ENCODE results near the gene MAML3. TPM values are rescaled to one million over a fixed set of nuclear protein-coding genes. Genes with fewer than 3 reads are reported as not detected.

The MAML3 gene
- total RNA-seq, 6 experiments from 2014 or later: 1.2 to 1.9 (median 1.6) TPM

DNA sequence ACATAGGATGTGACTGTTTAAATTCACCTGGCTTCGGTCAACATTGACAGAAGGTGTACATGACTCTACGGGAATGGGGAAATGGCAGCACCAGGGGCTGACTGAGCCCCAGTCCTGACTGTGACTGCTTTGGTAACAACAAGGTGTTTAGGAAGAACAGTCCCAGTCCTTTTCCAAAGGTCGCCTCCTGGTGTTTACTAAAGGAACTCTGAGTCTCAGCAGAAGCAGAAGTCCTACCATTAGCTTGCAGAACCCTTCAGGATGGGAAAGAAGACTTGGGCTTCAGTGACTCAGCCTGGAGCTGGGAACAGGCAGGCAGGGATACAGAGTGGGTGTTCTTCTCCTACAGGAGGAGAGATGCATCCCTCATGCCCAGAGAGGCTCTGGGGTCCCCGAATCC lies 385.1 kb downstream of the MAML3 start:
- no peaks in the 10 kb centered on the region; the same call in 1 of the 2 replicates for H3K27me3 Mint-ChIP-seq (ENCODE audit: insufficient read depth)
- TF ChIP-seq, protein P1, sequence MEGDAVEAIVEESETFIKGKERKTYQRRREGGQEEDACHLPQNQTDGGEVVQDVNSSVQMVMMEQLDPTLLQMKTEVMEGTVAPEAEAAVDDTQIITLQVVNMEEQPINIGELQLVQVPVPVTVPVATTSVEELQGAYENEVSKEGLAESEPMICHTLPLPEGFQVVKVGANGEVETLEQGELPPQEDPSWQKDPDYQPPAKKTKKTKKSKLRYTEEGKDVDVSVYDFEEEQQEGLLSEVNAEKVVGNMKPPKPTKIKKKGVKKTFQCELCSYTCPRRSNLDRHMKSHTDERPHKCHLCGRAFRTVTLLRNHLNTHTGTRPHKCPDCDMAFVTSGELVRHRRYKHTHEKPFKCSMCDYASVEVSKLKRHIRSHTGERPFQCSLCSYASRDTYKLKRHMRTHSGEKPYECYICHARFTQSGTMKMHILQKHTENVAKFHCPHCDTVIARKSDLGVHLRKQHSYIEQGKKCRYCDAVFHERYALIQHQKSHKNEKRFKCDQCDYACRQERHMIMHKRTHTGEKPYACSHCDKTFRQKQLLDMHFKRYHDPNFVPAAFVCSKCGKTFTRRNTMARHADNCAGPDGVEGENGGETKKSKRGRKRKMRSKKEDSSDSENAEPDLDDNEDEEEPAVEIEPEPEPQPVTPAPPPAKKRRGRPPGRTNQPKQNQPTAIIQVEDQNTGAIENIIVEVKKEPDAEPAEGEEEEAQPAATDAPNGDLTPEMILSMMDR (IDR thresholded peaks at IDR 0.05): peak; percentile 57
- no peak overlapping the region for H3K27ac Mint-ChIP-seq
- peaks cover 10% of the 10 kb centered on the region for H3K4me1 Mint-ChIP-seq (ENCODE audit: low read depth)
- no peaks in the 10 kb centered on the region for H3K9me3 Mint-ChIP-seq
- H3K36me3 Mint-ChIP-seq (ENCODE audit: low read depth): no peaks in the 10 kb centered on the region
- no peak for DNase-seq
- H3K4me3 Mint-ChIP-seq: no peak overlapping the region

DNA sequence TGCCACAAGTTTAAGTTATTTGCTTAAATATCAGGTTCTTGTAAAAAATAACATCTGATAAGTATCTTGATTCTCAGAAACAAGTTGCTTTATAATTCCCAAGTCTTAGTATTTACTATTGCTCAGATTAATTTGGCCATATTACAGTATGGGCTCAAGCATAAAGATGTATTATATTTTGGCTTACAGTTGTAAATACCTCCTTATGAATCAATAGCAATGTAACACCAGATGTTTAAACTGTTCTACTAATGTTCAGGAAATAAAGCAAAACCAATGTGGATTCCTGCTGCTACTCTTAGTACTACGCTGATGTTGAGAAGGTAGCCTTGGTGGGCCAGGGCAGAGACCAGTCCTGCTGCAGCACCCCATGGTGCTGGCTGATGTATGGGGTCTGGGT lies 385.6 kb downstream of the MAML3 start:
- no peaks in the 10 kb centered on the region for H3K36me3 Mint-ChIP-seq (ENCODE audit: low read depth)
- H3K9me3 Mint-ChIP-seq: no peaks in the 10 kb centered on the region
- H3K27me3 Mint-ChIP-seq (ENCODE audit: insufficient read depth): no peaks in the 10 kb centered on the region; the same call in 1 of the 2 replicates
- no peak overlapping the region for H3K4me3 Mint-ChIP-seq
- DNase-seq: no peak
- TF ChIP-seq, protein P1 (IDR thresholded peaks at IDR 0.05): no peak
- no peak overlapping the region for H3K27ac Mint-ChIP-seq
- H3K4me1 Mint-ChIP-seq (ENCODE audit: low read depth): peaks cover 10% of the 10 kb centered on the region

DNA sequence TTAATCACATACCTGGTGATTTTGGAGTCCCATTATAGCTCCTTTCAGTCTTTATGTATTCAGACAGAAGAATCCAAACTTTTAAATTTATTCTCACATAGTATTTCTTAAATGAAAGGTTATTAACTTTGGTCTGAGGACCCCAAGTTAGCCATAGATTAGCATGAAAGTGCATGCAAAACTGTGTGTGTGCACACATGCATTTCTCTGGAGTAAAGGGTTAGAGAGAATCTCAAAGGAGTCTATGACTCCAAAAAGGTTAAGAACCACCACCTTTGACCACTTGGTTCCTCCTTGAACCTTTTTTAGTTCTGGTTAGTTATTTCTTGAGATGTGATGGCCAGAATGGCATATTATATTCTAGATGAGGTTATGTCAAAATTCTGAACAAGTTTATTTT lies 386.4 kb downstream of the MAML3 start:
- Mint-ChIP-seq H3K4me1 (ENCODE audit: low read depth) (peaks cover 10% of the 10 kb centered on the region), H3K27ac (no peak overlapping the region), H3K27me3 (ENCODE audit: insufficient read depth) (no peaks in the 10 kb centered on the region; the same call in 1 of the 2 replicates), H3K36me3 (ENCODE audit: low read depth) (no peaks in the 10 kb centered on the region), H3K9me3 (no peaks in the 10 kb centered on the region), H3K4me3 (no peak overlapping the region)
- TF ChIP-seq, protein P1 (IDR thresholded peaks at IDR 0.05): no peak
- no peak for DNase-seq

DNA sequence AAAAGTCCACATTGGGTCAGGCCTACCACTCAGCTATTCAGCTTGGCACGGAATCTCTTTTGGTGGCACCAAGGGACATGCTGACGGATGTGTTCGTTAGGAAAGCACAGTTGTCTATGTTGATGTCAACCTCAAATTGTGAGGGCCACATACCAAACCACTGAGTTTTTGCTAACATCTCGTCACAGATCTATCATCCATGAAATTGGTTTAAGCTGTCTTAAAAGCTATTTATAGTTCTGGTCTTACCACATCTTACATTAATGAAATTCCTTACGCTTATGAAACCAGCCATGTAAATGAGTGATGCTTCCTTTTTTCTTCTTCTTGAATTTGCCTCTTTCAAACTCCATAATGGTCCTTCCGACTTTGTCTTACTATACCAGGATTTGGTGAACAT lies 386.8 kb downstream of the MAML3 start:
- H3K9me3 Mint-ChIP-seq: no peaks in the 10 kb centered on the region
- TF ChIP-seq, protein P1 (IDR thresholded peaks at IDR 0.05): no peak
- H3K27ac Mint-ChIP-seq: no peak overlapping the region
- peaks cover 10% of the 10 kb centered on the region for H3K4me1 Mint-ChIP-seq (ENCODE audit: low read depth)
- peak; percentile 12 for DNase-seq
- no peaks in the 10 kb centered on the region for H3K36me3 Mint-ChIP-seq (ENCODE audit: low read depth)
- no peak overlapping the region for H3K4me3 Mint-ChIP-seq
- H3K27me3 Mint-ChIP-seq (ENCODE audit: insufficient read depth): peaks cover 2% of the 10 kb centered on the region; the same call in 1 of the 2 replicates

DNA sequence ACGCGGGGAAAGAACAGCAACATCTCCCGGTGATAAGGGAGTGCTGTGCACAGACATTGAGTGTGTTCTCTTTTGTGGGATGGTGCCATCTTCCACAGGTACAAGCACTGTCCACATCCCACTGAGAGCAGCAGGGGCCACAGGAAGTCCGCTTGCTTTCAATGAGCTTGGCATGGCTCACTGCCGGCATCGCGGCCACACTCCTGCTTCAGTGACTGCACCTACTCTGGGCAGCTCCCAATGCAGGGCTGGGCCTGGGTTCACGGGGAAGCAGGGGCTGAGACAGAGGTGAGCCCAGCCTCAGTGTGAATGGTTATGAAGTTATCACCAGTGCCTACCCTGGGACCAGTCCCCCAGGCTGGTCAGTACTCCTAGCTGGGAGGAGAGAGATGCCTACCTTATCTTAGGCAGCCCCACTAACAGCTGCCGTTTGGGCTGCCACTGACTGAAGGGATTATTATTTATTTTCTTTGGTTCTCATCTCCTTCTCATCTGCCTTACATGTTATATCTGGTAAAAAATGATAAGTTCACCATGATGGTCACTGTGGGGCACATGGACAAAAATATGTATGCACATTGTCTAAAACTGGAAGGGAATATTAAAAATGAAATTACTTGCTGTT lies 389.2 kb downstream of the MAML3 start:
- Mint-ChIP-seq H3K27me3 (ENCODE audit: insufficient read depth) (peaks cover 2% of the 10 kb centered on the region; the same call in 1 of the 2 replicates), H3K4me1 (ENCODE audit: low read depth) (peaks cover 10% of the 10 kb centered on the region), H3K27ac (no peak overlapping the region), H3K36me3 (ENCODE audit: low read depth) (no peaks in the 10 kb centered on the region), H3K4me3 (no peak overlapping the region), H3K9me3 (no peaks in the 10 kb centered on the region)
- TF ChIP-seq, protein P1 (IDR thresholded peaks at IDR 0.05): no peak
- DNase-seq: no peak

Measured in HFFc6 (cell line).